WTC11 (cell line): ENCODE data around the gene ADGRB3. TPM values are rescaled to one million over a fixed set of nuclear protein-coding genes. Genes with fewer than 3 reads are reported as not detected.

Experiments used
- ATAC-seq: fragments of 200-7000 bp; cut with Tn5 transposase; 2 replicates; pipeline ENCODE4 v1.10.0; 2021; ENCODE audit warnings: mild to moderate bottlenecking, moderate library complexity
- CTCF ChIA-PET: fragments of 300-600 bp; sonication (Branson Sonifier 250); formaldehyde crosslinking; loops from one replicate; lab custom pipeline; 2021; ENCODE audit warnings: antibody characterized with exemption; lab: Charles Lee
- POLR2A ChIA-PET: fragments of 350-600 bp; sonication (Branson Sonifier 250); formaldehyde crosslinking; loops from one replicate; lab custom pipeline; 2021; ENCODE audit warnings: antibody characterized with exemption; lab: Charles Lee
- DNase-seq: peaks from one replicate; pipeline ENCODE4 v3.0.0; 2021; ENCODE audit warnings: low spot score
- H3K27ac Mint-ChIP-seq: 2 replicates; pipeline ENCODE4 v1.8.0; 2021; ENCODE audit warnings: mixed read lengths
- H3K27me3 Mint-ChIP-seq: 2 replicates; pipeline ENCODE4 v1.8.0; 2021; ENCODE audit warnings: low read depth, mild to moderate bottlenecking, moderate library complexity, mixed read lengths
- H3K36me3 Mint-ChIP-seq: 2 replicates; pipeline ENCODE4 v1.8.0; 2021; ENCODE audit warnings: mixed read lengths
- H3K4me1 Mint-ChIP-seq: 2 replicates; pipeline ENCODE4 v1.8.0; 2022; ENCODE audit warnings: mixed read lengths
- H3K4me3 Mint-ChIP-seq: 2 replicates; pipeline ENCODE4 v1.8.0; 2021; ENCODE audit warnings: mild to moderate bottlenecking, moderate library complexity, mixed read lengths
- H3K9me3 Mint-ChIP-seq: 2 replicates; pipeline ENCODE4 v1.8.0; 2021; ENCODE audit warnings: mixed read lengths
- ATF1 ChIP-seq: sonication (generic); formaldehyde crosslinking; IDR thresholded peaks from 2 replicates; pipeline ENCODE4 v1.8.1; 2023; ENCODE audit warnings: mild to moderate bottlenecking, moderate library complexity, missing genetic modification reagents
- ATF2 ChIP-seq: sonication (generic); formaldehyde crosslinking; IDR thresholded peaks from 2 replicates; pipeline ENCODE4 v1.8.1; 2022; ENCODE audit warnings: low read depth, missing genetic modification reagents, borderline replicate concordance
- CDX4 ChIP-seq: fragments of 250-450 bp; sonication (Bioruptor Pico); IDR thresholded peaks from 2 replicates; pipeline ENCODE4 v1.9.0; 2021; ENCODE audit warnings: moderate library complexity, mild to moderate bottlenecking, inconsistent platforms, borderline replicate concordance
- CREM ChIP-seq: sonication (generic); formaldehyde crosslinking; IDR thresholded peaks from 2 replicates; pipeline ENCODE4 v1.8.1; 2022; ENCODE audit warnings: mild to moderate bottlenecking, missing genetic modification reagents, moderate library complexity
- CTCF ChIP-seq: fragments of 200-600 bp; IDR thresholded peaks from 2 replicates; pipeline ENCODE4 v1.8.0; 2022; ENCODE audit warnings: antibody characterized with exemption
- ELF4 ChIP-seq: sonication (generic); formaldehyde crosslinking; IDR thresholded peaks from 2 replicates; pipeline ENCODE4 v1.8.1; 2022; ENCODE audit warnings: low read depth, mild to moderate bottlenecking, moderate library complexity, missing genetic modification reagents
- ERG ChIP-seq: fragments of 250-450 bp; sonication (Bioruptor Pico); IDR thresholded peaks from 2 replicates; pipeline ENCODE4 v1.8.0; 2021; ENCODE audit warnings: mild to moderate bottlenecking
- ETV6 ChIP-seq: sonication (generic); formaldehyde crosslinking; IDR thresholded peaks from 2 replicates; pipeline ENCODE4 v1.8.1; 2022; ENCODE audit warnings: mild to moderate bottlenecking, missing genetic modification reagents
- FOXJ3 ChIP-seq: sonication (generic); formaldehyde crosslinking; IDR thresholded peaks from 2 replicates; pipeline ENCODE4 v1.9.0; 2021; ENCODE audit warnings: missing genetic modification reagents, mild to moderate bottlenecking, borderline replicate concordance
- FOXK1 ChIP-seq: sonication (generic); formaldehyde crosslinking; IDR thresholded peaks from 2 replicates; pipeline ENCODE4 v1.8.0; 2022; ENCODE audit warnings: mild to moderate bottlenecking, moderate library complexity, missing genetic modification reagents
- JUN ChIP-seq: sonication (generic); formaldehyde crosslinking; IDR thresholded peaks from 2 replicates; pipeline ENCODE4 v1.8.0; 2023; ENCODE audit warnings: mild to moderate bottlenecking, missing genetic modification reagents
- MXD4 ChIP-seq: fragments of 250-450 bp; sonication (Bioruptor Pico); IDR thresholded peaks from 2 replicates; pipeline ENCODE4 v1.8.0; 2021; ENCODE audit warnings: mild to moderate bottlenecking, moderate library complexity, borderline replicate concordance
- MYBL2 ChIP-seq: sonication (generic); formaldehyde crosslinking; IDR thresholded peaks from 2 replicates; pipeline ENCODE4 v1.8.1; 2023; ENCODE audit warnings: mild to moderate bottlenecking, moderate library complexity, missing genetic modification reagents
- NFYB ChIP-seq: sonication (generic); formaldehyde crosslinking; conservative IDR thresholded peaks from 2 replicates; pipeline ENCODE4 v1.8.0; 2022; ENCODE audit warnings: low read depth, missing genetic modification reagents
- NR2C2 ChIP-seq: sonication (generic); formaldehyde crosslinking; IDR thresholded peaks from 2 replicates; pipeline ENCODE4 v1.8.0; 2022; ENCODE audit warnings: mild to moderate bottlenecking, missing genetic modification reagents
- OVOL2 ChIP-seq: fragments of 250-450 bp; sonication (Bioruptor Pico); IDR thresholded peaks from 2 replicates; pipeline ENCODE4 v1.9.0; 2021; ENCODE audit warnings: mild to moderate bottlenecking, borderline replicate concordance
- PREB ChIP-seq: sonication (generic); formaldehyde crosslinking; IDR thresholded peaks from 2 replicates; pipeline ENCODE4 v1.8.1; 2022; ENCODE audit warnings: mild to moderate bottlenecking, missing genetic modification reagents, moderate library complexity, borderline replicate concordance
- RELA ChIP-seq: sonication (generic); formaldehyde crosslinking; IDR thresholded peaks from 2 replicates; pipeline ENCODE4 v1.8.1; 2022; ENCODE audit warnings: missing genetic modification reagents, mild to moderate bottlenecking, borderline replicate concordance
- SMAD3 ChIP-seq: sonication (generic); formaldehyde crosslinking; IDR thresholded peaks from 2 replicates; pipeline ENCODE4 v1.8.0; 2022; ENCODE audit warnings: missing genetic modification reagents, mild to moderate bottlenecking, borderline replicate concordance
- SP1 ChIP-seq: sonication (generic); formaldehyde crosslinking; conservative IDR thresholded peaks from 2 replicates; pipeline ENCODE4 v1.8.1; 2022; ENCODE audit warnings: missing genetic modification reagents
- TCF7 ChIP-seq: sonication (generic); formaldehyde crosslinking; IDR thresholded peaks from 2 replicates; pipeline ENCODE4 v1.8.0; 2022; ENCODE audit warnings: mild to moderate bottlenecking, low read depth, missing genetic modification reagents, moderate library complexity
- TEAD1 ChIP-seq: sonication (generic); formaldehyde crosslinking; IDR thresholded peaks from 2 replicates; pipeline ENCODE4 v1.8.0; 2022; ENCODE audit warnings: mild to moderate bottlenecking, missing genetic modification reagents
- TP53 ChIP-seq: sonication (generic); formaldehyde crosslinking; IDR thresholded peaks from 2 replicates; pipeline ENCODE4 v1.8.1; 2023; ENCODE audit warnings: mild to moderate bottlenecking, missing genetic modification reagents
- ZBTB21 ChIP-seq: sonication (generic); formaldehyde crosslinking; IDR thresholded peaks from 2 replicates; pipeline ENCODE4 v1.8.1; 2023; ENCODE audit warnings: mild to moderate bottlenecking, missing genetic modification reagents, borderline replicate concordance
- ZNF416 ChIP-seq: fragments of 250-450 bp; sonication (Bioruptor Pico); IDR thresholded peaks from 2 replicates; pipeline ENCODE4 v1.9.0; 2021; ENCODE audit warnings: mild to moderate bottlenecking, inconsistent platforms
- total RNA-seq: library from RNA; stranded (reverse); gene quantifications from 3 replicates; pipeline ENCODE4 v1.2.3, GENCODE V29; 2021

Gene ADGRB3
- total RNA-seq, 1 experiment from 2014 or later = 1.9 TPM

- H3K4me3 Mint-ChIP-seq = no peak overlapping the region
- no peaks in the 10 kb centered on the region for H3K27me3 Mint-ChIP-seq
- DNase-seq (no peak), ATAC-seq (no peak)
- no peak overlapping the region for H3K27ac Mint-ChIP-seq
- peaks cover 14% of the 10 kb centered on the region for H3K9me3 Mint-ChIP-seq
- TF ChIP-seq CDX4 (CRISPR knock-in tag) = no peak
- no peak for TF ChIP-seq OVOL2 (CRISPR knock-in tag)
- TF ChIP-seq ETV6 (CRISPR knock-in tag) = no peak
- TF ChIP-seq MYBL2 (CRISPR knock-in tag) = no peak
- TF ChIP-seq ZBTB21 = no peak
- no peak for TF ChIP-seq NFYB (CRISPR knock-in tag)
- TF ChIP-seq TP53 = no peak
- no peak for TF ChIP-seq NR2C2 (CRISPR knock-in tag)
- TF ChIP-seq ATF1 (CRISPR knock-in tag) = no peak
- no peak for TF ChIP-seq SP1 (CRISPR knock-in tag)
- no peak for TF ChIP-seq ERG (CRISPR knock-in tag)
- TF ChIP-seq JUN (CRISPR knock-in tag) = no peak
- no peak for TF ChIP-seq FOXK1 (CRISPR knock-in tag)
- no peak for TF ChIP-seq SMAD3 (CRISPR knock-in tag)
- no peak for TF ChIP-seq FOXJ3 (CRISPR knock-in tag)
- TF ChIP-seq ZNF416 (CRISPR knock-in tag) = no peak
- TF ChIP-seq RELA (CRISPR knock-in tag) = no peak
- ChIA-PET POLR2A (no interaction called here), CTCF (no interaction called here)
- no peaks in the 10 kb centered on the region for H3K4me1 Mint-ChIP-seq
- H3K36me3 Mint-ChIP-seq = no peaks in the 10 kb centered on the region
These were observed 708.8 kb downstream of the ADGRB3 start for GRCh38 chr6:69343851-69344250.

GRCh38 chr6:69349771-69350170, 714.7 kb downstream of the ADGRB3 start:
- no peak overlapping the region for H3K27ac Mint-ChIP-seq
- POLR2A ChIA-PET = no interaction called here
- no peaks in the 10 kb centered on the region for H3K4me1 Mint-ChIP-seq
- peaks cover 14% of the 10 kb centered on the region for H3K9me3 Mint-ChIP-seq
- TF ChIP-seq CTCF (no peak), ATF1 (CRISPR knock-in tag) (no peak), TEAD1 (CRISPR knock-in tag) (no peak), SMAD3 (CRISPR knock-in tag) (no peak), CREM (CRISPR knock-in tag) (no peak), MXD4 (CRISPR knock-in tag) (no peak), ATF2 (CRISPR knock-in tag) (no peak), ELF4 (CRISPR knock-in tag) (no peak), PREB (CRISPR knock-in tag) (no peak), TCF7 (no peak), MYBL2 (CRISPR knock-in tag) (no peak)
- no peak overlapping the region for H3K4me3 Mint-ChIP-seq
- H3K27me3 Mint-ChIP-seq = no peaks in the 10 kb centered on the region
- ATAC-seq = no peak
- H3K36me3 Mint-ChIP-seq = no peaks in the 10 kb centered on the region
- DNase-seq = no peak
- CTCF ChIA-PET = no interaction called here
